Measurements from ENCODE around the gene DUSP11. TPM values are rescaled to one million over a fixed set of nuclear protein-coding genes. Genes with fewer than 3 reads are reported as not detected.
A peak's percentile ranks its signal among the peaks of the same experiment; 100 is the strongest.
"Not testable (repeated sequence)": the region's sequence is repeated elsewhere in the genome, so short reads cannot be mapped to it uniquely, and the experiment has no call there.

DUSP11 gene
- total RNA-seq, 1 experiment from 2014 or later: 17.8 TPM

GRCh38 chr2:73717695-73718094, 62.2 kb downstream of the DUSP11 start:
- DNase-seq (ENCODE audit: low spot score): not testable (repeated sequence)

GRCh38 chr2:73717251-73717606, 62.7 kb downstream of the DUSP11 start:
- DNase-seq (ENCODE audit: low spot score): no peak

- DNase-seq (ENCODE audit: low spot score): peak; percentile 5
These were observed 63.2 kb downstream of the DUSP11 start for GRCh38 chr2:73716543-73717250.

- no peak for DNase-seq (ENCODE audit: low spot score)
These were observed 65.8 kb downstream of the DUSP11 start for GRCh38 chr2:73714091-73714490.

Other genes with a start within 250 kb of the DUSP11 start
- gene NAT8, start 137.7 kb downstream of the DUSP11 start, total RNA-seq (2014; rRNA removed; shearing (Covaris generic)): not detected in 2 replicates
- gene TPRKB, start 42.8 kb downstream of the DUSP11 start, total RNA-seq (2014; rRNA removed; shearing (Covaris generic)): 16.6 and 18.8 TPM in 2 replicates
- gene C2orf78, start 4.1 kb upstream of the DUSP11 start, total RNA-seq (2014; rRNA removed; shearing (Covaris generic)): not detected in 2 replicates
- gene STAMBP, start 48.9 kb upstream of the DUSP11 start, total RNA-seq (2014; rRNA removed; shearing (Covaris generic)): 20.9 and 28.2 TPM in 2 replicates
- gene ACTG2, start 112.9 kb upstream of the DUSP11 start, total RNA-seq (2014; rRNA removed; shearing (Covaris generic)): not detected in 2 replicates
- gene DGUOK, start 146.8 kb upstream of the DUSP11 start, total RNA-seq (2014; rRNA removed; shearing (Covaris generic)): 47.5 and 58.6 TPM in 2 replicates
- gene TET3, start 204.8 kb upstream of the DUSP11 start, total RNA-seq (2014; rRNA removed; shearing (Covaris generic)): 11.7 and 13.3 TPM in 2 replicates

Measured in HT-29 (cell line).